ENCODE measurements around the gene PLEKHM3.

PLEKHM3 gene

DNA sequence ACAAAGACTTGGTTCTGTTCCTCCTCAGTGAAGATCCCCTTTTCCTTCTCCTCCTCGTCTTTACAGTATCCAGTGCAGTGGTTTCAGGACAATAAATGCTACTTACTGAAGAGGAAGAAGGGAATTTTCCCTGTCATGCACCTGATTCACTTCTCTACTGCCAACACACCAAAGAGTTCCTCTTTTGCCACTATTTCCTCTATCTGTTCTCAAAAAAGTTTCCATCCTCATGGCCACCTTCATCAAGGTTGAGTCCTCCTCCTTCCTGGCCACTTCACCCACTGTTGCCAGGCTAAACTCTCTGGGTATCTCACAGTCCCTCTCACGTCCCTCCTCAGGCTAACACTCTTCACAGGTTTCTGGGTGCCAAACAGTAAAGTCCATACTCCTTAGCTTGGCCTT lies 41.7 kb downstream of the PLEKHM3 start (continued):
- TF ChIP-seq SP3 (tag by site-specific recombination; IDR thresholded peaks at IDR 0.05) (no peak), IKZF3 (tag by site-specific recombination; IDR thresholded peaks at IDR 0.05) (no peak), ZNF600 (tag by site-specific recombination; IDR thresholded peaks at IDR 0.05) (no peak), ZNF239 (tag by site-specific recombination; IDR thresholded peaks at IDR 0.05) (no peak), ZNF223 (tag by site-specific recombination; IDR thresholded peaks at IDR 0.05) (no peak)
- TF ChIP-seq, protein P1, sequence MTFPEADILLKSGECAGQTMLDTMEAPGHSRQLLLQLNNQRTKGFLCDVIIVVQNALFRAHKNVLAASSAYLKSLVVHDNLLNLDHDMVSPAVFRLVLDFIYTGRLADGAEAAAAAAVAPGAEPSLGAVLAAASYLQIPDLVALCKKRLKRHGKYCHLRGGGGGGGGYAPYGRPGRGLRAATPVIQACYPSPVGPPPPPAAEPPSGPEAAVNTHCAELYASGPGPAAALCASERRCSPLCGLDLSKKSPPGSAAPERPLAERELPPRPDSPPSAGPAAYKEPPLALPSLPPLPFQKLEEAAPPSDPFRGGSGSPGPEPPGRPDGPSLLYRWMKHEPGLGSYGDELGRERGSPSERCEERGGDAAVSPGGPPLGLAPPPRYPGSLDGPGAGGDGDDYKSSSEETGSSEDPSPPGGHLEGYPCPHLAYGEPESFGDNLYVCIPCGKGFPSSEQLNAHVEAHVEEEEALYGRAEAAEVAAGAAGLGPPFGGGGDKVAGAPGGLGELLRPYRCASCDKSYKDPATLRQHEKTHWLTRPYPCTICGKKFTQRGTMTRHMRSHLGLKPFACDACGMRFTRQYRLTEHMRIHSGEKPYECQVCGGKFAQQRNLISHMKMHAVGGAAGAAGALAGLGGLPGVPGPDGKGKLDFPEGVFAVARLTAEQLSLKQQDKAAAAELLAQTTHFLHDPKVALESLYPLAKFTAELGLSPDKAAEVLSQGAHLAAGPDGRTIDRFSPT (tag by site-specific recombination; IDR thresholded peaks at IDR 0.05): no peak

- ChIA-PET POLR2A (no interaction called here), CTCF (interaction anchor here (0.6 kb wide), 2 partner anchors 21 to 361 kb away, joined by 3 to 4 read pairs; no protein-coding TSS in a partner anchor)
- Histone ChIP-seq H3K9me3 (ENCODE audit: control insufficient read depth, insufficient read depth, low read depth, low read length) (no peaks in the 10 kb centered on the region), H3K4me1 (ENCODE audit: control insufficient read depth, insufficient read depth, low read length) (no peaks in the 10 kb centered on the region), H3K36me3 (ENCODE audit: control insufficient read depth in 2 of 2, insufficient read depth in 1 of 2, low read length in 2 of 2) (peaks cover 0 to 13% of the 10 kb centered on the region in 2 experiments; a peak in 1 of 3 replicates), H3K27ac (ENCODE audit: extremely low read depth, low read depth, low read length) (no peak overlapping the region), H3K4me3 (ENCODE audit: low read depth, low read length) (no peak overlapping the region)
- TF ChIP-seq SP3 (tag by site-specific recombination; IDR thresholded peaks at IDR 0.05) (no peak), ZNF560 (tag by site-specific recombination; IDR thresholded peaks at IDR 0.05; ENCODE audit: borderline replicate concordance) (no peak), ZNF23 (tag by site-specific recombination; IDR thresholded peaks at IDR 0.05; ENCODE audit: borderline replicate concordance) (no peak), ZIC2 (tag by site-specific recombination; IDR thresholded peaks at IDR 0.05) (no peak), ZNF140 (tag by site-specific recombination; IDR thresholded peaks at IDR 0.05) (no peak), ZNF121 (tag by site-specific recombination; IDR thresholded peaks at IDR 0.05) (no peak), ZNF324 (tag by site-specific recombination; IDR thresholded peaks at IDR 0.05) (no peak), ZNF629 (tag by site-specific recombination; IDR thresholded peaks at IDR 0.05) (no peak), ZNF174 (tag by site-specific recombination; IDR thresholded peaks at IDR 0.05) (no peak), ZFP37 (tag by site-specific recombination; IDR thresholded peaks at IDR 0.05) (no peak), ZNF366 (tag by site-specific recombination; conservative IDR thresholded peaks at IDR 0.05) (no peak), ZNF280C (tag by site-specific recombination; IDR thresholded peaks at IDR 0.05) (no peak), ZNF274 (IDR thresholded peaks at IDR 0.05; ENCODE audit: low read length) (no peak), ZNF274 (tag by site-specific recombination; IDR thresholded peaks at IDR 0.05; ENCODE audit: borderline replicate concordance) (no peak), KLF7 (tag by site-specific recombination; IDR thresholded peaks at IDR 0.05; ENCODE audit: borderline replicate concordance) (no peak)
- TF ChIP-seq, protein P2, sequence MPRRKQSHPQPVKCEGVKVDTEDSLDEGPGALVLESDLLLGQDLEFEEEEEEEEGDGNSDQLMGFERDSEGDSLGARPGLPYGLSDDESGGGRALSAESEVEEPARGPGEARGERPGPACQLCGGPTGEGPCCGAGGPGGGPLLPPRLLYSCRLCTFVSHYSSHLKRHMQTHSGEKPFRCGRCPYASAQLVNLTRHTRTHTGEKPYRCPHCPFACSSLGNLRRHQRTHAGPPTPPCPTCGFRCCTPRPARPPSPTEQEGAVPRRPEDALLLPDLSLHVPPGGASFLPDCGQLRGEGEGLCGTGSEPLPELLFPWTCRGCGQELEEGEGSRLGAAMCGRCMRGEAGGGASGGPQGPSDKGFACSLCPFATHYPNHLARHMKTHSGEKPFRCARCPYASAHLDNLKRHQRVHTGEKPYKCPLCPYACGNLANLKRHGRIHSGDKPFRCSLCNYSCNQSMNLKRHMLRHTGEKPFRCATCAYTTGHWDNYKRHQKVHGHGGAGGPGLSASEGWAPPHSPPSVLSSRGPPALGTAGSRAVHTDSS (tag by site-specific recombination; IDR thresholded peaks at IDR 0.05): no peak
- TF ChIP-seq, protein P1 (tag by site-specific recombination; IDR thresholded peaks at IDR 0.05): no peak
Observed at GRCh38 chr2:207978177-207978948, 47.0 kb downstream of the PLEKHM3 start.
